ENCODE measurements around the gene TLN1.

Gene TLN1

DNA sequence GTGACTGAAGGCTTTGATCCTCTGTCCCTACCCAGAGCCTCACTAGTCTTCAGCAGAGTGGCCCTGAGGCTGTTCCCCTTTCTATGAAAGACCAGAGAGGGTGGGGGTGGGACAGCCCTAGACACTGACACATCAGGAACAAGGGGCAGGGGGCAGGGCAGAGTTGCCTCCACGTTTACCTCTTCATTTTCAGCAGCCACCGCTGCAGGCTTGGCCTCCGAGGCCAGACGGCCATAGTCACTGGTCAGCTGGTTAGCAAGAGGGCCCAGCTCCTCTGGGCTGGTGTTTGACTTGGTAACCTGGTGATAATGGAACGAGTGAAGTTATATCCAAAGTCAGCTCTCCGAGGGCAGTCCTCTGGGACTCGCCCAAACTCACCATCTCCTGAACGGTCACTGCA lies 26.6 kb downstream of the TLN1 start:
- no peak for DNase-seq

DNA sequence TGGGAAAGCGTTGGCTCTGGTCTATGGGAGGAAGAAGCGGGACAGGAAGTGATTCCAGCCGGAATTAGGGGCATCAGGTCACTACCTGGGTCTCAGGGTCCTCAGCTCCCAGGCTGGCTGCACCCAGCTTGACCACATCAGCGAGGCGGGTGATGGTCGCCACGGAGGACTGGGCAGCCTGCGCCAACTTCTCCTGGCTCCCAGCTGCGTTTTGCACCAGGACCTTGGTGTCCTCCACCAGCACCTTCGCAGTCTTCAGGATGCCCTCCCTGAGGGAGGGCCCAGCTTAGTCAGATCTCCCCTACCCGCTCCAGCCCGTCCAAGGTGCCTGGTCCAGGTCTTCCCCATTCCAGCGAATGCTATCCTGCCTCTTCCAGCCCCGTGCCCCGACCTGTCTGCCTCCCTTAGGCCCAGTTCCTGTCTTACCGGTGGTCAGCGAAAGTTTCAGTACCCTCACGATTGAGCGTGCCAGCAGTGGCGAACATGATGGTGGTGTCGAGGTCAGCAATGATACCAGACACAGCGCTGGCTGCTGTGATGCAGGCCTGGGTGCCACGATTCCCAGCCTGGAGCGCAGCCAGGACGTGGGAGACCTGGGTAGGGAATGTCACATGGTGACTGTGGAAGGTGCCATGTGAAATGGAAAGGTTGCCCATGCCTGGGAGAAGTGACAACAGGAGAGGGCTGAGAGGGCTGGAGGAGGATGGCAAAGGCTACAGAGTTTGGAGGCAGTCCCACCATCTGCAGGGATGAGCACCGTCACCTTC lies 27.9 kb downstream of the TLN1 start:
- no peak for DNase-seq

DNA sequence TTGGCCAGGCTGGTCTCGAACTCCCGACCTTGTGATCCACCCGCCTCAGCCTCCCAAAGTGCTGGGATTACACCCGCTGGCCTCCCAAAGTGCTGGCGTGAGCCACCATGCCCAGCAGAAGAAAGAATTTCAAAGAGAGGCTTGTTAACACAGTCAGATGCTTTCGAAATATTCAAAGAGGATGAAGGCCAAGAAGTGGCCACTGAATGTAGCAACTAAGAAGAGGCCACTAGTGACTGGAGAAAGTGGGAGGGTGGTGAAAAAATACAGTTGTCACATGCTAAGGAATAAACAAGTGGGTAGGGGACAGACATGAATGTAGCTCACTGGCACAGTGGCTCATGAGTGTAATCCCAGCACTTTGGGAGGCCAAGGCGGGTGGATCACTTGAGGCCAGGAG lies 29.3 kb downstream of the TLN1 start:
- no peak for DNase-seq

DNA sequence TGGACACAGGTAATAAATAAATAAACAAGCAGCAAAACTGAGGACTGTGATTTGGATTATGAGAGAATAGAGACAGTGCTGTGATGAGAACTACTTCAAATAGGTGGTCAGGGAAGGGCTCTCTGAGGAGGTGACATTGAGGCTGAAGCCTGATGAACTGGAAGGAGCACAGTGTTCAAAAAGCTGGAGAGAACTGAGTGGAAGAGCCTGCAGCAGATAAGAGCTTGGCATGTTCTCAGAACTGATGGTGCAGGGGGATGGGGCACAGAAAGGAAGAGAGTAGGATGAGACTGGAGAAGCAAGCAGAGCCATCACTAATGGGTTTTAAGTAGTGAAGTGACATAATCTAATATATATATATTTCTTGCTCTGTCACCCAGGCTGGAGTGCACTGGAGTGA lies 31.1 kb downstream of the TLN1 start:
- DNase-seq, result no peak

DNA sequence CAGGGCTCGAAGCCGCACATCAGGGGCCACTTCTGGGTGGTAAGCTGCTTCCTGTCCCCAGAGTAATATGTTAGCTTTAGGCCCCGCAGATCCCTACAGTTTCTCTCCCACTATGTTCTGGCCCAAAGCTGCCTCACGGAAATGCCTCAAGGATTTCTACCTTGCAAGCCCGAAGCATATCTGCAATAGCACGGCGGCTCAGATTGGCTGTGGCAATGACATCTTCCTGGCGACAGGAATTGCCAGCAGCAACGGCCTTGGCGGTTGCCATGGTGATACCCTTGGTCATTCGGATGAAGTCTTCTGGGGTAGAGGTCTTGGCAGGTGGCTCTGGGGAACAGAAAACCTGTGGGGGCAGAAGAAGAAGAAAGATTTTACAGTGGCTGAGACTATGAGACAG lies 32.0 kb downstream of the TLN1 start:
- DNase-seq, result no peak

DNA sequence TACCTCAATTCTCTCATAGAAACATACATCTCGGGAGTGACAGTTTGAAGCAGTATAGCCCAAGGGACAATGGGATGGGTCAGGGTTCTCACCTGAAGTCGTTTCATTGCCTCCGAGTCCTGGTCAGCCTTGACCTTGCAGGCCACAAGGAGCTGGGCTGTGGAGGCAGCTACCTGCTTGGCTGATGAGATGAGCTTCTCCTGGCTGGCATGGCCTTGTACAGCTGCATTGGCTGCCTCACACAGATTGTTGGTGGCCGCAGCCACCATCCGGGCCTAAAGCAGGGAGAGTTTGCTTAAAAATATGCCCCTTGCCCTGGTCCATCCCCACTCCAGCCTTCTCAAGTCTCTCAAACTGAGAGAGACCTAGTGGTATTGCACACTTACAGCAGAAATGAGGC lies 33.8 kb downstream of the TLN1 start:
- DNase-seq, result no peak

DNA sequence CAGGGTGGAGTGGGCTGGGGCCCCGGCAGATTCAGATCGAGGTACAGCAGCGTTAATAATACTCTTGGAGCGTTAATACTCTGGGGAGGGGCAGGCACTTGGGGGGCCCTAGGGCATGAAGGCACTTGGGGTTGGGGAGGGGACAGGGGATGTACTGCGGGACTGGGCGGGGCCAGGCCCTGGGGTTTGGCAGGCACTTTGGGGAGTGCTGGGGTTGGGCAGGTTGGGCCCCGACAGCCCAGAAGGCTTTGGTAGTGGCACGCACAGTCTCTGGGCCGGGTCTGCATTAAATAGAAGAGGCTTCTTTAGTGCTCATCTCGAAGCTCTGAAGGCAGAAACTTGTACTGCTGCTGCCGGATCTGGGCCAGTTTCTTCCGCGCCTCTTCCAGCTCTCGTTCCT lies 34.5 kb downstream of the TLN1 start:
- DNase-seq, result no peak

DNA sequence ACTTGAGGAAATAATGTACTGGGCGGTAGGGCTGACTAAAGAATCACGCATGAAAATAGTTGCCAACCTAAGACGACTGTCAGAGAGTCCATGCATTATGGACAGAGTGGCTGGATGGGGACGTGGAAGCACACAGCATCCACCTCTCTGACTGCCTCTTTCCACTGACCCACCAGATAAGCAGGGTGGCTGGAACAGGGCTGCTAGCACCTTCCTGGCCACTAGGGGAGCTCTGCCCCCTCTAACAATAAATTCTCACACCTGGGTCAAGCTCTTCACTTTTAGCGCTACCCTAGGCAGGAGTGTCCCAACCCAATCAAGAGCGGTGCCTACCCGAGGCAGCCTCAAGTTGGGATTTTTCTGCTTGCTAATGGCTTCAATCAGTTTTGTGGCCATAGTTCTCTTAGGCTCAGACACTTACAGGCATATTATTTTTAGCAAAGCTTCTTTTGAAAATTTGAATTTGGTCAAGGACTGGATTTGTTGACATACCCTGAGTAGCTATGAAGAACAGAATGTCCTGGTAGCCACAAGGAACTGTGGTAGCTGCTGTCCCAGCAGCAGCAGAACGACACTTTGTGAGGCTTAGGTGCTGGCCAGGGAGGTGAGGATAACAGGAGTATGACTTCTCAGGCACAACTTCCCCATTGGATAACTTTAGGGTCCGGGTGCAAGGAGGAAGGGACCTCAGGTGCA lies 35.3 kb downstream of the TLN1 start:
- DNase-seq, result peak; percentile 66

DNA sequence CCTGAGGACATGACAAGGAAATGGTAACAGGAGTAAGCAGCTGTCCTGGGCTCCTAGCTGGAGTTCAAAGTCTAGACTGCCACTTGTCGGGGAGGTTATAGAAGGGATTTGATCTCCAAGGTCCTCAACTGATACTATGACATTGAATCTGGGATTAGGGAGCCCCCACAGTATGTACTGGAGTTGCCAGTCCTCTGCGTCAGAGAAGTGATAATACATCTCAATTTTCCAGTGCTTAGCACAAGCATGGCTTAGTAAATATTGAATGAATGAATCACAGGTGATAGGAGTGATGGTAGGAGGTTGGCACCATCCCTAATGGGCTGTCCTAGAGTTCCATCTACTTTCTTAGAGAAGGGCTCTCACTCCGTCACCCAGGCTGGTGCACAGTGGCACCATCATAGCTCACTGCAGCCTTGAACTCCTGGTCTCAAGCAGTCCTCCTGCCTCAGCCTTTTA lies 36.0 kb downstream of the TLN1 start:
- no peak for DNase-seq

DNA sequence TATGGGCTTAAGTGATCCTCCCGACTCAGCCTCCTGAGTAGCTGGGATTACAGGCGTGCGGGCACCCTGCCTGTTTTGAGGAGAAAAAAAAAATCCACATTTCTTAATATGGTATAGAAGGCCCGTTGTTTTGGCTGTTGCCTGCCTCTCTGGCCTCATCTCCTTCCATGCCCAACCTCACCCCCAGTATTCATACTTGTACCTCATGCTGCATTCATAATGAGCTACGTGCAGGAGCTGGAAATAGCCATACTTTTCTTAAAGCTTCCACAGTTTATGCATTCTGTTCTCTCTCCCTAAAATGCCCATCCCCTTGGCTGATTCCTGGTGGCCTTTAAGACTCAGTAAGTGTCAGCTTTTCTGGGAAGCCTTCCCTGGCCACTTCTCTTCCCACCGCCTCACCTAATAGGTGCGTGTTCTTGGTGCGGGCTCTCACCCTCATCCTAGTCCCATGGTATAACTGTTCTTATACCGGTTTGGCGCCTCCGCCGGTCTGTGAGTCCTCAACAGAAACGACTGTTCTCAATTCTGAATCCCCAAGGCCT lies 40.2 kb downstream of the TLN1 start:
- DNase-seq, result no peak

DNA sequence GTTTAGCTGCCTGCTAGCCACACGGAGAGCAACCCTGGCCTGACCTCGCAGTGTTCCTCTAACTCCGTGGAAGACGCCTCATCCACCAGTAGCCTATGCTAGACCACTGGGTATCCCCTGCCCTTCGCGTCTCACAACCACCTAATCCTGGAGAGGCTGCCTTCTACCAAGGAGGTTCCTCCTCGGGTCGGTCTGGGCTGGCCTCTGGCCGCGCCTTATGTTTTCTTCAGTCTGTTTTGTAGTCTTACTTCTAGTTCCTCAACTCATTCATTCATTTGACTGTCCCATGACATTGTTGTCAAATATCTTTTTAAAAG lies 40.7 kb downstream of the TLN1 start:
- no peak for DNase-seq

DNA sequence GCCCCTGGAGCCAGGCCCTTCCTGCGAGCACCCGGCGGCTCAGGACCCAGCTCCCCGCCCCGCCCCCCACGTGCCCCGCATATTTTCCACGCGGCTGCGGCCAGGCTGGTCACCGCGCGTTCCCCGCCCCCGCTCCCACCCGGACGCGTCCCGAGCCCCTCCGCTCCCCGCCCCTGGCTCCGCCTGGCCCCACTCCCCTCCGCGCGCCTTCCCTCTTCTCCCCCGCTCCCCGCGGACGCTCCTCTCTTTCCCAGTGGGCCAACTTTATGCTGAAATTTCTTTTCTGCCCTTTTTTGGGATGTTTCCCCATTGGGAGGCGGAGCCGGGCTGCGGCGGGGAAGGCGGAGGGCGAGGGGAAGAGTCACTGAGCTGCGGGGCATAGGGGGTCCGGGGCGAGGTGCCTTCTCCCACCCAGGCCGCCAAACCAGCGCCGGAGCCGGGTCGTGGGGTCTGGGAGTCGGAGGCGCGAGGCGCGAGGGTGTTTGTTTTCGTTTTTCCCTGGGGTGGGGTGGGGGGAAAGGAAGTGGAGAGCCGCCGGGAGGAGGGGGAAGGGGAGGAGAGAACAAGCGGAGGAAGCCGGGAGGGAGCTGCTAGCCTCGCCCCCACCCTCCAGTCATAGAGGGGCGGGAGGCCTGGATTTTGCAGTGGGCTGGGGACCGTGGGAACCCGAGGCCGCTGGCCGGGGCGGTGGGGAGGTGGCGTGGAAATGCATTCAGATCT lies 41.2 kb downstream of the TLN1 start:
- DNase-seq, result peak; percentile 75

DNA sequence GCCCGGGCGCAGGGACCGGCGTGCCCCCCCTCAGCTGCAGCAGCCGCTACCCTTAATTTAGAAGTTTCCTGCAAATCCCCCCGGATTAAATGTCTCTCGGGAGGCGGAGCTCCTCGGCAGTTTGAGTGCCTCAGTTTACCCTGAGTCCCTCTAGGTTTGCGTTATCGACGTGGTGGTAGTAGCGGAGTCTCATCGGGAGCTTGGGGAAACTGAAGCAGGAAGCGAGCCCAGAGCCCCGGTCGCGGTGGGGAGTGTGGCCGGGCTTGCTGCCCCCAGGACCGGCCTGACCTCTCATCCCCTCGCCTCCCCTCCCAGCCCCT lies 41.7 kb downstream of the TLN1 start:
- DNase-seq, result no peak

DNA sequence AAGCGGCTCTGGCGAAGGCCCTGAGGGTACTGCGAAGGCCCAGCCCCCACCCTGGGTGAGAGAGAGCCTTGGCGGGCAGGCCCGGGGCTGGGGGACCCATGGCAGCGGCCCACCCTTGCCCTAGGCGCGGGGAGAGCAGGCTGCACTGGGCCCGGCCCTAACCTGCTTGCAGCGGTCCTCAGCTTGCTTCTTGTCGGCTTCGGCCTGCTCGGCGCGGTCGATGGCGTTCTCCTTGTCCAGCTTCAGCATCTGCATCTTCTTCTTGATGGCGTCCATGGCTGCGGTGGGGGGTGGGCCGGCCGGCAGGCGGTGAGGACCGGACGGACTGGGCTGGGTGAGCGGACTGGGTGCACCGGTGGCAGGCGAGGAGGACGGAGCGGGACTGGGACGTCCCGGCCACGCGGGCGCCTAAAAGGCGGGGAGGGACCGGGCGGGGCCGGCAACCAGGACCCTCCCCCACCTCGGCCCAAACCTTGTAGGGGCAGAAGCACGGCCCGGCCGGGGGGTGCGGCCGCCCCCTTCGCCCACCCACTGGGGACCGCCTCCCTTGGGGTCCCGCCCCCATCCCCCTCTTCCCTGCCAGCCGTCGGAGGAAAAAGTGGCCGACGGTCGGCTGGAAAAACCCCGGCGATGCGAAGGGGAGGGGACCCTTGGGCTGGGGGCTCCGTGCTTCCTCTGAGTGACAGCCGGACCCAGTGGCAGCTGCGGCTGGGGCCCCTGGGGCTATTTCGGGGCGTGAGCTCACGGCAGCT lies 42.3 kb downstream of the TLN1 start, which contains the start of gene TPM2:
TPM2 (minus strand) TSS at position 384 of the 752 bp plus-strand sequence; CDS start at position 276, 108 bp downstream.
- DNase-seq, result peak; percentile 81

DNA sequence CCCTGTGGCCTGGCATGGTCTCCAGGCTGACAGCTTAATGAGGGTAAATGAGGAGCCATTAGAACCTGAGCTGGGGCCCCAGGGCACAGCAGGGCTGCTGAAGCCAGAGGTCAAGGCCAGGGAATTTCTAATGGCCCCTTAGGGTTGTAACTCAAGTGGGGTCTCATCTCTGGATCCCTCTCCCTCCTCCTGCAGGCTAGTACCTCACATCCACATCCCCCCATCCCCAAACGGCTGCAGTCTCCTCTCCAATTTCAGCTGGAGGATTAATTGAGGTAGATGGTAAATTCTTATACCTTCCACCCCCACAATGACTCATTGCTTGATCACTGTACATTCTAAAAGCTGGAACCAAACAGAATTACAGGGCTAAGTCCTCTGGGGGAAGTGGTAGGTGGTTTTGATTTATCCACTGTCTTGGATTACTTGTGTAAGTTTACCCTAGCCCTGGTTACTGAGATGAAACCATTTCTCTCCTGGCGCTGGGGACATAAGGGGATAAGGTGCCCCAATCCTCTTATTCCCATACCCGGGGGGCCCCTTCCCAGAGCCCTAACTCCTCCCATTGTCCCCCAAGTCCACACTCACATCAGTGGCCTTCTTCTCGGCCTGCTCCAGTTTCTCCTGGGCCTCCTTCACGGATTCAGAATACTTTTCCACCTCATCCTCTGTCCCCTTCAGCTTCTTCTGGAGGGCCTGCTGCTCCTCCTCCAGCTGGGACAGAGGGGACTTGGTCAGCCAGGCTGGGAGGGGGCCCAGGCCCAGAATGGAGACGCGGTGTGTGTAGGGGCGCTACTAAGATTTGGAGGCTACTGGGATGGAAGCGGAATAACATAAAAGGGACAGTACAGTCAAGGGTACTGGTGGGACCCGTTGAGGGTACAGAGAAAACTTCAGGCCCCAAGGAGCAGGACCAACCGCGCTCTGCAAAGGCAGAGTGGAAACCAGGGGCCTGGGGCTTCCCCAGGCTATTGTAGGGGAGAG lies 43.1 kb downstream of the TLN1 start:
- DNase-seq, result no peak

DNA sequence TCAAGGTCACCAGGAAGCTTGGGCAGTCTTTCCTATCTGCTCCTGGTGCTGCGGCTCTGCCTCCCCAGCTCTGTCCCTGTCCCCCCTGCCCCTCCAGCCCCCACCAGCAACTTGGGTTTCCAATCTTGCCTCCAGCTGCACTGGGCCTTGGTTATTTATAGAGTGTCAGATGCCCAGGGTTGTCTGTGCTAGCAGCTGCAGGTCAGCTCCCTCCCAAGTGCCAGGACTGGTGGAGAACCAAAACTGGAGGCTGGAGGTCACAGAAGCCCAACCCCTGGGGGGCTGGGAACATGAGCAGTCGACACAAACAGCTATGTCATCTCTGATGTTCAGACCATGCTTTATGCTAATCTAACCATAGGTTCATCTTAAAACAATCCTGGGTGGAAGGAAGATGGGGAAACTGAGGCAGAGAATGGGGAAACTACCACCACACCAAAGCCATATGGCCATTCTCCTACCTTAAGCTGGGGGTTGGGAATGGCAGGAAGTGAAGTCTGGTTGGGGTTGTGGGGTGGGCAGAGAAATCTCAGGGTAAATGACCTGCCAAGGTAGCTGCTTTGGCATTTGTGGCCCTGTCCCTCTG lies 43.9 kb downstream of the TLN1 start:
- DNase-seq, result no peak

DNA sequence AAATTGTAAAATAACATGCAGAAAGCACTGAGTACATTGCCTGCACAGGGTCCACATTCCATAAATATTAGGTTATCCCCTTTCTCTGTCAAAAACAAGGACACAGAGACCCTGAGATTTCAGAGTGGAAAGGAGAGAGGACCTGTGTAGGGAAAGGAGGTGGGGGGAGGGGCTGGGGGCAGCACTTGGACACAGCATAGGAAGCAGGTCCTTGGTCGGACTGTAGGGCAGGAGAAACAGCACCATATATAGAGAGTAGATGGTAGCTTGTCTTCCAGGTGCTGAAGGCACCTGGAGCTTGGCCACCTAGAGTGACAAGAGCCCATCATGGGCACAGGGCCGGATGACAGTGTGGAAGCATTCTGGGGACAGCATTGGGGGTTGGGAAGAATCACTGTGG lies 44.7 kb downstream of the TLN1 start:
- no peak for DNase-seq

DNA sequence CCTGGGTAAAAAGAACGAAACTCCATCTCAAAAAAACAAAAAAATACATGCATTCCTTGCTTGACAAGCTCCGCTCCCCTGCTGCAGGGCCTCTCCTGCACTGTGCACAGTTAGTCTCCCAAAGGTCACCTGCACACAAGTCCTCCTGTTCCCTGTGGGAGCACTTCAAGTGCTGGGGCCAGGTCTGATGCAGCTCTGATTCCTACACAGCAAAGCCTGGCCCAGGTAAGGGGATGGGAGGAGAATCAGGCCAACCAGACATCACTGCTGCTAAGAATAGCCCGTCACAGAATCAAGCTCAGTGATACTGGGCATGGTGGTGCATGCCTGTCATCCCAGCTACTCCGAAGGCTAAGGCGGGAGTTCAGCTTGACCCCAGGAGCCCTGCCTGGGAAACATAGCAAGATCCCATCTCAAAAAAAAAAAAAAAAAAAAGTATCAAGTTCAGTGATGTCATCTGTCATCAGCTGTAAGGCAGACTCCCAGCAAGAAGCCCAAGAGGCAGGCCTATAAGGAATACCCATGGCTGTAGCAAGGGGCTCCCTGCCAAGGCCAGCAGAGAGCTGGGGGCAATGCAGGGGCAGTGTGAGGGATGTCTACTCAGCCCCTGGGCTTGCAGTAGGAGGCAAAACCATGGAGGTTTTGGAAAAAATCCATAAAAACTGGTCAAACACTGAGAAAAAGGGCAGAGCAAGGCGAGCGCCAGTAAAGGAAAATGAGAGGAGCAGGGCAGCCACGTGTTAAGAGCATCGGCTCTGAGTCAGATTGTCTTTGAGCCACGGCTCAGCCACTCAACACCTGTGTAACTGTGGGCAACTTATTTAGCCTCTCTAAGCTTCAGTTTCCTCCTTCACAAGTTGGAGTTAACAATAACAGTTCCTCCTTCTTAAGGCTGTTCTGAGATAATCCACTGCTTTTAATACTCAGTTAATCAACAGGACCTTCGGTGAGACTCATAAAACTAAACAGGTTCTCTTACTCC lies 45.5 kb downstream of the TLN1 start:
- DNase-seq, result no peak

DNA sequence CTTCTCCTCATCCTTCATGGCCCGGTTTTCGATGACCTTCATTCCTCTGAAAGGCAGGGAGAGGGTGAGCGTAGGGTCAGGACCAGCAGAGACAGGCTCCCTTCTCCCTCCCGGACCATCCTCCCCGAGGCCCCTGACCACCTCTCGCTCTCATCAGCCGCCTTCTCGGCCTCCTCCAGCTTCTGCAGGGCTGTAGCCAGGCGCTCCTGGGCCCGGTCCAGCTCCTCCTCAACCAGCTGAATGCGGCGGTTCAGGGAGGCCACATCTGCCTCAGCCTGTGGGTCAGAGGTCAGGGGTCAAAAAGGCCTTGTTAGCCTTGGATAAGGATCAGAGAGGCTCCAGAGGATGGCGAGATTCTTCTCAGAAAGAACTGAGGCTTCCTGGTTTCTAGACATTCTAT lies 46.5 kb downstream of the TLN1 start:
- no peak for DNase-seq

DNA sequence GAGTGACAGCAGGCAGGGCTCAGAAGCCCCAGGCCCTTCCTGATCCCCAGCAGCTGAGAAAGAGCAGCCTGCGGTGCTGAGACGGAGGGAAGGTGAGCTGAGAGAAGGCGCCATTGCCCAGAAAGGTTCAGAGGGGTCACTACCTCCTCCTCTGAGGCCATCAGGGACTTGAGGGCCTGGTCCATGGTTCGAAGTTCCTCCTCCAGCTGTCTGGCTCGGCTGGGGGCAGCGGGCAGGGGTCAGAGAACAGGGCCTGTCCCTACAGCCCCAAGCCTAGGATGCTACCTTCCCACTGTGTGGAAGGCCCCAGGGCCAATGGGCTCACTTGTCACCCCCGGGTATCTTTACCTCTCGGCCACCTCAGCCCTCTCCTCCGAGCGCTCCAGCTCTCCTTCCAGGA lies 47.1 kb downstream of the TLN1 start:
- no peak for DNase-seq
